ENCODE results near the gene C11orf16. TPM values are rescaled to one million over a fixed set of nuclear protein-coding genes. Genes with fewer than 3 reads are reported as not detected.
"Not testable (repeated sequence)": the region's sequence is repeated elsewhere in the genome, so short reads cannot be mapped to it uniquely, and the experiment has no call there.

Gene C11orf16
- total and polyA plus RNA-seq, 4 donors = 0.30 to 1.1 (median 0.99) TPM; not detected in 1

- H3K27ac ChIP-seq (ENCODE audit: low read depth, low read length) = no peak overlapping the region
- no peaks in the 10 kb centered on the region for H3K36me3 ChIP-seq (ENCODE audit: control insufficient read depth, insufficient read depth, low read length)
- H3K9me3 ChIP-seq (ENCODE audit: control insufficient read depth, insufficient read depth, low read length) = no peaks in the 10 kb centered on the region
- WGBS (ENCODE audit: insufficient coverage) = 83% methylated on average over 13 of the region's 14 CpGs
- no peak for DNase-seq (ENCODE audit: low read depth in 4 of 6, low spot score in 6 of 6)
- no peak overlapping the region for H3K4me3 ChIP-seq (ENCODE audit: low read depth, low read length)
- H3K4me1 ChIP-seq (ENCODE audit: control insufficient read depth, insufficient read depth, low read length) = no peaks in the 10 kb centered on the region
- H3K27me3 ChIP-seq (ENCODE audit: control insufficient read depth, insufficient read depth, low read length) = no peaks in the 10 kb centered on the region
These were observed 4.9 kb upstream of the C11orf16 start for GRCh38 chr11:8937659-8938058.

GRCh38 chr11:8937159-8937558, 4.4 kb upstream of the C11orf16 start:
- Histone ChIP-seq H3K27me3 (ENCODE audit: control insufficient read depth, insufficient read depth, low read length) (no peaks in the 10 kb centered on the region), H3K27ac (ENCODE audit: low read depth, low read length) (no peak overlapping the region), H3K4me3 (ENCODE audit: low read depth, low read length) (no peak overlapping the region), H3K4me1 (ENCODE audit: control insufficient read depth, insufficient read depth, low read length) (no peaks in the 10 kb centered on the region), H3K9me3 (ENCODE audit: control insufficient read depth, insufficient read depth, low read length) (no peaks in the 10 kb centered on the region), H3K36me3 (ENCODE audit: control insufficient read depth, insufficient read depth, low read length) (no peaks in the 10 kb centered on the region)
- no peak for DNase-seq (ENCODE audit: low read depth in 4 of 6, low spot score in 6 of 6)
- WGBS (ENCODE audit: insufficient coverage) = 94% methylated on average over 8 of the region's 10 CpGs

- H3K4me1 ChIP-seq (ENCODE audit: control insufficient read depth, insufficient read depth, low read length); H3K4me3 ChIP-seq (ENCODE audit: low read depth, low read length); H3K27me3 ChIP-seq (ENCODE audit: control insufficient read depth, insufficient read depth, low read length); DNase-seq (ENCODE audit: low read depth in 4 of 6, low spot score in 6 of 6); H3K9me3 ChIP-seq (ENCODE audit: control insufficient read depth, insufficient read depth, low read length); H3K36me3 ChIP-seq (ENCODE audit: control insufficient read depth, insufficient read depth, low read length); H3K27ac ChIP-seq (ENCODE audit: low read depth, low read length): not testable (repeated sequence)
- no CpG with 5 or more reads among the region's 2 CpGs for WGBS (ENCODE audit: insufficient coverage)
These were observed 3.0 kb upstream of the C11orf16 start for GRCh38 chr11:8935789-8936188.

GRCh38 chr11:8934742-8935488, 2.2 kb upstream of the C11orf16 start:
- 59% methylated on average over 12 of the region's 14 CpGs for whole genome bisulfite sequencing (ENCODE audit: insufficient coverage)
- Histone ChIP-seq H3K9me3 (ENCODE audit: control insufficient read depth, insufficient read depth, low read length) (no peaks in the 10 kb centered on the region), H3K4me3 (ENCODE audit: low read depth, low read length) (no peak overlapping the region), H3K4me1 (ENCODE audit: control insufficient read depth, insufficient read depth, low read length) (no peaks in the 10 kb centered on the region), H3K36me3 (ENCODE audit: control insufficient read depth, insufficient read depth, low read length) (no peaks in the 10 kb centered on the region), H3K27ac (ENCODE audit: low read depth, low read length) (no peak overlapping the region), H3K27me3 (ENCODE audit: control insufficient read depth, insufficient read depth, low read length) (no peaks in the 10 kb centered on the region)
- DNase-seq (ENCODE audit: low read depth in 4 of 6, low spot score in 6 of 6) = no peak

- DNase-seq (ENCODE audit: low read depth in 4 of 6, low spot score in 6 of 6) = no peak
- Histone ChIP-seq H3K9me3 (ENCODE audit: control insufficient read depth, insufficient read depth, low read length) (no peaks in the 10 kb centered on the region), H3K36me3 (ENCODE audit: control insufficient read depth, insufficient read depth, low read length) (no peaks in the 10 kb centered on the region), H3K4me1 (ENCODE audit: control insufficient read depth, insufficient read depth, low read length) (no peaks in the 10 kb centered on the region), H3K27me3 (ENCODE audit: control insufficient read depth, insufficient read depth, low read length) (no peaks in the 10 kb centered on the region), H3K4me3 (ENCODE audit: low read depth, low read length) (no peak overlapping the region), H3K27ac (ENCODE audit: low read depth, low read length) (no peak overlapping the region)
- 90% methylated on average over 6 of the region's 6 CpGs for WGBS (ENCODE audit: insufficient coverage)
These were observed 1.2 kb upstream of the C11orf16 start for GRCh38 chr11:8933931-8934330.

GRCh38 chr11:8930456-8931175, 2.1 kb downstream of the C11orf16 start:
- WGBS (ENCODE audit: insufficient coverage) = 91% methylated on average over 12 of the region's 12 CpGs
- Histone ChIP-seq H3K4me1 (ENCODE audit: control insufficient read depth, insufficient read depth, low read length) (no peaks in the 10 kb centered on the region), H3K9me3 (ENCODE audit: control insufficient read depth, insufficient read depth, low read length) (no peaks in the 10 kb centered on the region), H3K36me3 (ENCODE audit: control insufficient read depth, insufficient read depth, low read length) (peaks cover 5% of the 10 kb centered on the region), H3K27ac (ENCODE audit: low read depth, low read length) (no peak overlapping the region), H3K27me3 (ENCODE audit: control insufficient read depth, insufficient read depth, low read length) (no peaks in the 10 kb centered on the region), H3K4me3 (ENCODE audit: low read depth, low read length) (no peak overlapping the region)
- no peak for DNase-seq (ENCODE audit: low read depth in 4 of 6, low spot score in 6 of 6)

- no peak for DNase-seq (ENCODE audit: low read depth in 4 of 6, low spot score in 6 of 6)
- H3K36me3 ChIP-seq (ENCODE audit: control insufficient read depth, insufficient read depth, low read length) = peaks cover 17% of the 10 kb centered on the region
- H3K4me1 ChIP-seq (ENCODE audit: control insufficient read depth, insufficient read depth, low read length) = no peaks in the 10 kb centered on the region
- H3K9me3 ChIP-seq (ENCODE audit: control insufficient read depth, insufficient read depth, low read length) = no peaks in the 10 kb centered on the region
- WGBS (ENCODE audit: insufficient coverage) = 94% methylated on average over 6 of the region's 9 CpGs
- no peak overlapping the region for H3K4me3 ChIP-seq (ENCODE audit: low read depth, low read length)
- H3K27me3 ChIP-seq (ENCODE audit: control insufficient read depth, insufficient read depth, low read length) = no peaks in the 10 kb centered on the region
- no peak overlapping the region for H3K27ac ChIP-seq (ENCODE audit: low read depth, low read length)
These were observed 3.6 kb downstream of the C11orf16 start for GRCh38 chr11:8928981-8929615.

- WGBS (ENCODE audit: insufficient coverage) = 94% methylated on average over 4 of the region's 4 CpGs
- H3K9me3 ChIP-seq (ENCODE audit: control insufficient read depth, insufficient read depth, low read length) = no peaks in the 10 kb centered on the region
- peaks cover 19% of the 10 kb centered on the region for H3K36me3 ChIP-seq (ENCODE audit: control insufficient read depth, insufficient read depth, low read length)
- no peaks in the 10 kb centered on the region for H3K27me3 ChIP-seq (ENCODE audit: control insufficient read depth, insufficient read depth, low read length)
- no peaks in the 10 kb centered on the region for H3K4me1 ChIP-seq (ENCODE audit: control insufficient read depth, insufficient read depth, low read length)
- DNase-seq (ENCODE audit: low read depth in 4 of 6, low spot score in 6 of 6) = no peak
- H3K4me3 ChIP-seq (ENCODE audit: low read depth, low read length) = no peak overlapping the region
- no peak overlapping the region for H3K27ac ChIP-seq (ENCODE audit: low read depth, low read length)
These were observed 4.5 kb downstream of the C11orf16 start for GRCh38 chr11:8928205-8928604.

- WGBS (ENCODE audit: insufficient coverage) = 88% methylated on average over 5 of the region's 5 CpGs
- H3K4me3 ChIP-seq (ENCODE audit: low read depth, low read length) = no peak overlapping the region
These were observed 5.5 kb downstream of the C11orf16 start for GRCh38 chr11:8927233-8927632.

More at GRCh38 chr11:8927233-8927632, 5.5 kb downstream of the C11orf16 start:
- Histone ChIP-seq H3K9me3 (ENCODE audit: control insufficient read depth, insufficient read depth, low read length) (no peaks in the 10 kb centered on the region), H3K27me3 (ENCODE audit: control insufficient read depth, insufficient read depth, low read length) (no peaks in the 10 kb centered on the region), H3K4me1 (ENCODE audit: control insufficient read depth, insufficient read depth, low read length) (no peaks in the 10 kb centered on the region), H3K36me3 (ENCODE audit: control insufficient read depth, insufficient read depth, low read length) (peaks cover 24% of the 10 kb centered on the region), H3K27ac (ENCODE audit: low read depth, low read length) (no peak overlapping the region)
- DNase-seq (ENCODE audit: low read depth in 4 of 6, low spot score in 6 of 6) = no peak

All from spinal cord (tissue), 10 donors.